ENCODE data around the gene MAP7. TPM values are rescaled to one million over a fixed set of nuclear protein-coding genes. Genes with fewer than 3 reads are reported as not detected.
"Not testable (repeated sequence)": the region's sequence is repeated elsewhere in the genome, so short reads cannot be mapped to it uniquely, and the experiment has no call there.

Gene MAP7
- total RNA-seq, 4 donors from 2014 or later: 40.6 to 61.3 (median 46.6) TPM

GRCh38 chr6:136315594-136315993, 234.6 kb downstream of the MAP7 start:
- H3K4me3 ChIP-seq: no peak overlapping the region
- H3K27ac ChIP-seq: no peak overlapping the region
- H3K36me3 ChIP-seq: no peaks in the 10 kb centered on the region
- in situ Hi-C loops (cut with MboI; ENCODE audit: low pct_ligation_motif_present in 1 of 4, low pct_unique_long_range_greater_than_20kb in 1 of 4, low sequenced_read_pairs in 3 of 4): loop anchor here in 1 of 4 donors (25.0 kb wide), 1 partner anchor 778 kb away; no protein-coding TSS in a partner anchor
- no peak for TF ChIP-seq POLR2A (IDR thresholded peaks at IDR 0.05)
- no peak for TF ChIP-seq POLR2AphosphoS5 (IDR thresholded peaks at IDR 0.05)
- TF ChIP-seq, protein P1, sequence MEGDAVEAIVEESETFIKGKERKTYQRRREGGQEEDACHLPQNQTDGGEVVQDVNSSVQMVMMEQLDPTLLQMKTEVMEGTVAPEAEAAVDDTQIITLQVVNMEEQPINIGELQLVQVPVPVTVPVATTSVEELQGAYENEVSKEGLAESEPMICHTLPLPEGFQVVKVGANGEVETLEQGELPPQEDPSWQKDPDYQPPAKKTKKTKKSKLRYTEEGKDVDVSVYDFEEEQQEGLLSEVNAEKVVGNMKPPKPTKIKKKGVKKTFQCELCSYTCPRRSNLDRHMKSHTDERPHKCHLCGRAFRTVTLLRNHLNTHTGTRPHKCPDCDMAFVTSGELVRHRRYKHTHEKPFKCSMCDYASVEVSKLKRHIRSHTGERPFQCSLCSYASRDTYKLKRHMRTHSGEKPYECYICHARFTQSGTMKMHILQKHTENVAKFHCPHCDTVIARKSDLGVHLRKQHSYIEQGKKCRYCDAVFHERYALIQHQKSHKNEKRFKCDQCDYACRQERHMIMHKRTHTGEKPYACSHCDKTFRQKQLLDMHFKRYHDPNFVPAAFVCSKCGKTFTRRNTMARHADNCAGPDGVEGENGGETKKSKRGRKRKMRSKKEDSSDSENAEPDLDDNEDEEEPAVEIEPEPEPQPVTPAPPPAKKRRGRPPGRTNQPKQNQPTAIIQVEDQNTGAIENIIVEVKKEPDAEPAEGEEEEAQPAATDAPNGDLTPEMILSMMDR (IDR thresholded peaks at IDR 0.05): no peak
- TF ChIP-seq EP300 (IDR thresholded peaks at IDR 0.05; ENCODE audit: low read depth): no peak
- H3K4me1 ChIP-seq: no peaks in the 10 kb centered on the region
- H3K27me3 ChIP-seq: no peaks in the 10 kb centered on the region
- no peaks in the 10 kb centered on the region for H3K9me3 ChIP-seq
- DNase-seq: no peak
- intact Hi-C loops (cut with DNase I; ENCODE audit: low total_unique reads): no loop called here
- 63 to 75% methylated on average over 3 to 4 of the region's 4 CpGs for WGBS, 2 donors (ENCODE audit: low coverage in 1 of 2)

DNA sequence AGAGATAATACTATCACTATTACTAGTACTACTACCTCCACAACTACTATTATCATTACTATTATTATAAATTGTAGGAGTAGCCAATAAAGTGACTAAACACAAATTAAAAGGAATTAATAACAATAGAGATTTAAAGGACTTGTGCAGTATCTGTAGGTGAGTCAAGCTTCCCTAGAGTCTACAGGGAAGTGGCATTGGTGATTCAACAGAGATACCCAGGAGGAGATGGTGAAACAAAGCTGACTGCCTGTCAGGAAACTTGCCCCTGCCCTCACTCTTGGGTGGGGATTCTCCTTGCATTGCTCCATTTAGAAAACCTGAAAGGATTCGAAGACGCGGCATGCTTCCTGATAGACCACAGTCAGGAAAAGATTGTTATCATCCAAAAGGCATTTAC, 237.2 kb downstream of the MAP7 start:
- Histone ChIP-seq H3K4me3 (no peak overlapping the region), H3K27me3 (no peaks in the 10 kb centered on the region), H3K27ac (no peak overlapping the region), H3K36me3 (no peaks in the 10 kb centered on the region), H3K4me1 (no peaks in the 10 kb centered on the region), H3K9me3 (no peaks in the 10 kb centered on the region)
- no peak for DNase-seq
- TF ChIP-seq, protein P1 (IDR thresholded peaks at IDR 0.05): no peak
- TF ChIP-seq POLR2A (IDR thresholded peaks at IDR 0.05): no peak
- TF ChIP-seq POLR2AphosphoS5 (IDR thresholded peaks at IDR 0.05): no peak
- no peak for TF ChIP-seq EP300 (IDR thresholded peaks at IDR 0.05; ENCODE audit: low read depth)
- intact Hi-C loops (cut with DNase I; ENCODE audit: low total_unique reads): no loop called here
- in situ Hi-C loops (cut with MboI; ENCODE audit: low pct_ligation_motif_present in 1 of 4, low pct_unique_long_range_greater_than_20kb in 1 of 4, low sequenced_read_pairs in 3 of 4): loop anchor here in 1 of 4 donors (25.0 kb wide), 1 partner anchor 776 kb away; no protein-coding TSS in a partner anchor
- WGBS, 2 donors (ENCODE audit: low coverage in 1 of 2): 92 to 100% methylated on average over 1 to 3 of the region's 3 CpGs

DNA sequence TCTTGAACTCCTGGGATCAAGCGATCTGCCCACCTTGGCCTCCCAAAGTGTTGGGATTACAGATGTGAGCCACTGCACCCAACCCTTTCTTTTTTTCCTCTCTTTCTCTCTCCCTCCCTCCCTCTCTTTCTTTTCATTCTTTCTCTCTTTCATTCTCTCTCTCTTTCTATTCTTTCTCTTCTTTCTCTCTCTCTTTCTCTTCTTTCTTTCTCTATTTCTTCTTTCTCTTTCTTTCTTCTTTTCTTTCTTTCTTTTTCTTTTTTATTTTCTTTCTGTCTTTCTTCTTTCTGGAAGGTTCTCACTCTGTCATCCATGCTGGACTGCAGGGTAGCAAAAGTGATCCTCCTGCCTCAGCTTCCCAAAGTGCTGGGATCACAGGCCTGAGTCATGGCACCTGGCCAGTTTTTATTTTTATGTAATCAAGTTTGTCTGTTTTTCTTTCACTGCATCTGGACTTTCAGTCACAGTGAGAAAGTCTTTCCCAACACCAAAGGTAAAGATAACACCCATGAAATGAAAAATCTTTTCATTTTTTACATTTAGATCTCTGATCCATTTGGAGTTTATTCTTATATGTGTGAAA, 240.4 kb downstream of the MAP7 start:
- Histone ChIP-seq H3K27me3 (no peaks in the 10 kb centered on the region), H3K27ac (no peak overlapping the region), H3K4me3 (no peak overlapping the region), H3K9me3 (no peaks in the 10 kb centered on the region), H3K36me3 (no peaks in the 10 kb centered on the region), H3K4me1 (no peaks in the 10 kb centered on the region)
- intact Hi-C loops (cut with DNase I; ENCODE audit: low total_unique reads): no loop called here
- TF ChIP-seq POLR2AphosphoS5 (IDR thresholded peaks at IDR 0.05) (no peak), POLR2A (IDR thresholded peaks at IDR 0.05) (no peak), EP300 (IDR thresholded peaks at IDR 0.05; ENCODE audit: low read depth) (no peak)
- TF ChIP-seq, protein P1 (IDR thresholded peaks at IDR 0.05): no peak
- WGBS, 2 donors (ENCODE audit: low coverage in 1 of 2): 94% methylated on average over 1 of the region's 1 CpG; no CpG with 5 or more reads in 1 of the 2 donors
- in situ Hi-C loops (cut with MboI; ENCODE audit: low pct_ligation_motif_present in 1 of 4, low pct_unique_long_range_greater_than_20kb in 1 of 4, low sequenced_read_pairs in 3 of 4): loop anchor here in 1 of 4 donors (25.0 kb wide), 1 partner anchor 773 kb away; no protein-coding TSS in a partner anchor
- no peak for DNase-seq

GRCh38 chr6:136309171-136309570, 241.1 kb downstream of the MAP7 start:
- intact Hi-C loops (cut with DNase I; ENCODE audit: low total_unique reads) (no loop called here), in situ Hi-C loops (cut with MboI; ENCODE audit: low pct_ligation_motif_present in 1 of 4, low pct_unique_long_range_greater_than_20kb in 1 of 4, low sequenced_read_pairs in 3 of 4) (loop anchor here in 1 of 4 donors (25.0 kb wide), 1 partner anchor 772 kb away; no protein-coding TSS in a partner anchor)
- no peaks in the 10 kb centered on the region for H3K27me3 ChIP-seq
- no peak for DNase-seq
- H3K27ac ChIP-seq: no peak overlapping the region
- no peaks in the 10 kb centered on the region for H3K4me1 ChIP-seq
- H3K36me3 ChIP-seq: no peaks in the 10 kb centered on the region
- H3K4me3 ChIP-seq: no peak overlapping the region
- no peaks in the 10 kb centered on the region for H3K9me3 ChIP-seq
- TF ChIP-seq POLR2AphosphoS5 (IDR thresholded peaks at IDR 0.05) (no peak), POLR2A (IDR thresholded peaks at IDR 0.05) (no peak), EP300 (IDR thresholded peaks at IDR 0.05; ENCODE audit: low read depth) (no peak)
- TF ChIP-seq, protein P1 (IDR thresholded peaks at IDR 0.05): no peak
- WGBS, 2 donors (ENCODE audit: low coverage in 1 of 2): 70 to 90% methylated on average over 3 of the region's 3 CpGs

GRCh38 chr6:136308469-136308868, 241.8 kb downstream of the MAP7 start:
- intact Hi-C loops (cut with DNase I; ENCODE audit: low total_unique reads); H3K9me3 ChIP-seq; DNase-seq; H3K36me3 ChIP-seq; H3K4me3 ChIP-seq; H3K27me3 ChIP-seq; H3K27ac ChIP-seq; H3K4me1 ChIP-seq: not testable (repeated sequence)
- 88% methylated on average over 1 of the region's 1 CpG; no CpG with 5 or more reads in 1 of the 2 donors for WGBS, 2 donors (ENCODE audit: low coverage in 1 of 2)
- in situ Hi-C loops (cut with MboI; ENCODE audit: low pct_ligation_motif_present in 1 of 4, low pct_unique_long_range_greater_than_20kb in 1 of 4, low sequenced_read_pairs in 3 of 4): loop anchor here in 1 of 4 donors (25.0 kb wide), 1 partner anchor 771 kb away; no protein-coding TSS in a partner anchor

Data from transverse colon (tissue), 4 donors.